Activated CD8-positive, alpha-beta memory T cell treated with anti-CD3 and anti-CD28 coated beads, Interleukin-2, amount 50 U/mL, for 24 hours (primary cell): ENCODE results near the gene HPS4.
"Not testable (repeated sequence)": the region's sequence is repeated elsewhere in the genome, so short reads cannot be mapped to it uniquely, and the experiment has no call there.

Source experiments
- DNase-seq: peaks from one replicate; pipeline ENCODE4 v3.0.0-alpha.2; 2020; ENCODE audit errors: extremely low read depth

The HPS4 gene

DNA sequence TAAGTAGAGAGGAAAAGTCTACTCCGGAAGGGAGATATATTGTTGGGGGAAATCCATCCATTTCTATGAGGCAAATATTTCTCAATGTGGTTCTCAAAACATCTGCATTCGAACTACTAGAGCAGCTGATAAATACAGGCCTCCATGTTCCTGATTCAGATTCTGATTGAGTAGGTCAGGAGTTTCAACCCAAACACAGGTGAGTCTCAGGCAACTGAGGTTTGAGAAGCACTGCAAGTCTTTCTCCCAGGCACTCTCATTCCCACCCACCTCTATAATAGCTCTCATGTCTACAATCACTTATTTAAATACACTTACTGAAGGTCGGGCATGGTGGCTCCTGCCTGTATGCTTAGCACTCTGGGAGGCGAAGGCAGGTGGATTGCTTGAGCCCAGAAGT is 69.2 kb downstream of the HPS4 start:
- DNase-seq = no peak

DNA sequence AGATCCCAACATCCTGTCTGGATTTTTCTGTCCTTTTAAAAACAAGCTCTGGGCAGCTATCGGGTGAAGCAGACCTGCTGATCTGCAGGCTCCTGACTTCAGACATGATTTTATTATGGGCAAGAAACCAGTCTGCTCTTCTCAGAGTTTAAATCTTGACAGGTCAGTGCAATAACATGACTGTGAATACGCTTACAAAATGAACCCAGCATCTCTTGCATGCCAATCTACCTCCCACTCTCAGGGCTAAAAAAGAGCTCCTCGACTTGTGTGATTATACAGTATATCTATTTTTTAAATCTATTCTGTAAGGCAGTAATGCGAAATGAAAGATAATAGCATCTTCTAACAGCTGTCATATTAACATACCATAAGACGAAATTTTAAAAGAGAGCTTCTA is 73.2 kb downstream of the HPS4 start:
- no peak for DNase-seq

DNA sequence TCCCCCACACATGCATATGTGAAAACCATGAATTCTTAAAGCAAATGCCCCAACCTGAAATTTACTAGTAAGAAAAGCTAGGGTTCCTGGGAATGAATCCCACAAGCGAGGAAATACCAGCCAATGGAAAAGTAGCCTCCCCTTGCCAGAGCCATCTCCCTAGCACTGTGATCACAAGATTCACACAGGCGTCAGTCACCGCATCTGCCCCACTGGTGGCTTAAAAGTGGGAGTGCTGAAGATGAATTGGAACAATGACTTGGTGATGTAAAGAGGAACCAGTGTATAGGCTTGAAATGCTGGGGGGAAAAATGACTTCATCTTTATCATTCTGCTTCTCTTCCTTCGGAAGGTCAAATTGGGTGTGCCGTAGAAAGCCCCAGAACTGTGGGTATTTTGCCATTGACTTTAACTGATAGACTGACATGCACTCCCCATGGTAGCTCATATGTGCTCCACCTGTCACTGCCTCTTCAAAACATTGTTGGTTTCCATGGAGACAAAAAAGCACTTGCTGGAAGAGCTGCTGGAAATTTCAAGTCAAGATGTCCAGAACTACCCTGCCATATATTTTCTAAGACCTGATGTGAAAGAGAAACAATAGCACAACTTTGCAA is 73.8 kb downstream of the HPS4 start:
- no peak for DNase-seq

DNA sequence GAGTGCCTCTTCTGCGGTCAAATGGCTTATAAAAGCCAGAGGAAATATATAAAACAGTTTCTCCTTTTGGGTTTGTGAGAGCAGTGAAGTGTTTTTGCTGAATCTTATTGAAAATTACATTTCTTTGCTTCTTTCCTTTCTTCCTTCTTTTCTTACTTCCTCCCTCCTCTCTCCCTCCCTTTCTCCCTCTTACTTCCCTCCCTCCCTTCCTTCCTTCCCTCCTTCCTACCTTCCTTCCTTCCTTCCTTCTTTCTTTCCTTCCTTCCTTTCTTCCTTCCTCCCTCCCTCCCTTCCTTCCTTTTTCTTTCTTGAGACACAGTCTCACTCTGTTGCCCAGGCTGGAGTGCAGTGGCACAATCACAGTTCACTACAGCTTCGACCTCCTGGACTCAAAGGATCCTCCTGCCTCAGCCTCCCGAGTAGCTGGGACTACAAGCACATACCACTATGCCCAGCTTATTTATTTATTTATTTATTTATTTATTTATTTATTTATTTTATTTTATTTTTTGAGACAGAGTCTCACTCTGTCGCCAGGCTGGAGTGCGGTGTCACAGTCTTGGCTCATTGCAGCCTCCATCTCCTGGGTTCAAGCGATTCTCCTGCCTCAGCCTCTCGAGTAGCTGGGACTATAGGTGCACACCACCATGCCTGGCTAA is 74.9 kb downstream of the HPS4 start:
- DNase-seq = not testable (repeated sequence)

DNA sequence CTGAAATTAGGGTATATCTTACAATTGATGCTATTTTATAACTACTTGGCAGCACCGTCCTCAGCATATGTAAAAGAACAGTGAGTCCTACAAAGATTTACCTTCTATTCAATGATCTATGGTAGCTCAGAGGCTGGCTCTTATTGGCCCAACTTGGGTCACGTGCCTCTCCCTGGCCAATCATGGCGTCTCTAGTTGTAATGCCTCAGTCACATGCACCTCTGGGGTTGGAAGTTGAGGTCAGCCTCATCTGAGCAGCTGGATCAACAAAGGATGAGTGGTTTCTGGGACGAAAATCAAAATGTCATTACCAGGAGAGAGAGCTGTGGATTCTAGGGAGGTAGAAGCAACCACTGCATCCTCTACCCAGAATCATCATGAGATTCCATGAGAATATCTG is 77.5 kb downstream of the HPS4 start:
- DNase-seq = no peak

DNA sequence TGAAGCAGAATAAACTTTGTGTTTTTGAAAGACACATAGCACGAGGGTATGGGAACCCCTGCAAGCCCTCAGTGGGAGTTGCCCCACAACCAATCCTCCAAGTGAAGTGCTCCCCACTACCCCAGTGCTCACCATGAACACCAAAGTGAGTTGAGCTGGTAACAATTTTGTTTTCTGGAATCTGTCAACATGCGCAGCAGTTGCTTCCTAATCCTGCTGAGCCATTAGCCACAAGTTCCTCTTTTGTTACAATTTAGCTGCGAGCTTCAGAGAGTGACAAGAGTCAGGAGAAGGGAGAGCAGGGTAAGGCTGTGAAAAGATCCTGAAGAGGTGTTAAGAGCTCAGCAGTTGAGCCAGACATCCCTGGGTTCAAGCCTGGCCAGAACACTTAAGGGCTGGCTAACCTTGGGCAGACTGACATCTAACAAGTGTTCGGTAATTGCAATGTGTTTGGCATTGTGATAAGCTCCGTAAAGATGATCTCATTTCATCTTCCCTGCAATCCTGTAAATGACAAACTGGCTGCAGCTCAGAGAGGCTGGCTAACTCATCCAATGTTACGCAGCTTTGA is 78.6 kb downstream of the HPS4 start:
- no peak for DNase-seq

DNA sequence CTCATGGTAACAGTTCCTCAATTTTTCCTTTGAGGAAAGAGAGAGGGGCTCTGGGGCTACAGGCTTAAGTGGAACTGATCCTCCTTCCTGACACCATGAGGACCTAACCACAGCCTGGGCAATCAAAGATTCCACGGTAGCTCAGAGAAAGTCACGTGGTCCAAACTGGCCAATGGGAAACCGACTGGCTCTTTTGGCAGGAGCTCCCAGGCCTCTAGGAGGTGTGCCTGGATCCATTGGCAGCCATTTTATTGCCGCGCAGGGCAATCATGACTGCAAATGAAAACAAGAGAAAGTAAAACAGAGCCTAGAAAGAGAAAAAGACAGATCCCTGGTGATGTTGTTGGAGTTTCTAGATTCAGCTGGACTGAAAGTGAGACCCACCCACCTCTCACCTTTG is 81.9 kb downstream of the HPS4 start:
- no peak for DNase-seq
